Prostate gland (tissue), 2 donors: ENCODE measurements around the gene KRTAP20-1.

Experiments
- POLR2AphosphoS5 ChIP-seq: sonication (generic); formaldehyde crosslinking; IDR thresholded peaks from one replicate; pipeline ENCODE4 v1.6.1; 2017; ENCODE audit warnings: antibody characterized with exemption
- TF ChIP-seq, protein P1 (sequence below), 4 experiments: fragments of 200-600 bp in 2 of 4; fragments of 450-650 bp in 2 of 4; sonication (generic) in 2 of 4; IDR thresholded peaks; 1 replicate in 3 of 4; 2 replicates in 1 of 4; pipeline ENCODE4 v1.5.1; 2016 to 2019; ENCODE audit warnings: antibody characterized with exemption in 4 of 4, mild to moderate bottlenecking in 2 of 4, moderate library complexity in 2 of 4

GRCh38 chr21:30592140-30592539 is 24.1 kb upstream of the KRTAP20-1 start, which contains the start of gene KRTAP6-3:
- TF ChIP-seq, protein P1, sequence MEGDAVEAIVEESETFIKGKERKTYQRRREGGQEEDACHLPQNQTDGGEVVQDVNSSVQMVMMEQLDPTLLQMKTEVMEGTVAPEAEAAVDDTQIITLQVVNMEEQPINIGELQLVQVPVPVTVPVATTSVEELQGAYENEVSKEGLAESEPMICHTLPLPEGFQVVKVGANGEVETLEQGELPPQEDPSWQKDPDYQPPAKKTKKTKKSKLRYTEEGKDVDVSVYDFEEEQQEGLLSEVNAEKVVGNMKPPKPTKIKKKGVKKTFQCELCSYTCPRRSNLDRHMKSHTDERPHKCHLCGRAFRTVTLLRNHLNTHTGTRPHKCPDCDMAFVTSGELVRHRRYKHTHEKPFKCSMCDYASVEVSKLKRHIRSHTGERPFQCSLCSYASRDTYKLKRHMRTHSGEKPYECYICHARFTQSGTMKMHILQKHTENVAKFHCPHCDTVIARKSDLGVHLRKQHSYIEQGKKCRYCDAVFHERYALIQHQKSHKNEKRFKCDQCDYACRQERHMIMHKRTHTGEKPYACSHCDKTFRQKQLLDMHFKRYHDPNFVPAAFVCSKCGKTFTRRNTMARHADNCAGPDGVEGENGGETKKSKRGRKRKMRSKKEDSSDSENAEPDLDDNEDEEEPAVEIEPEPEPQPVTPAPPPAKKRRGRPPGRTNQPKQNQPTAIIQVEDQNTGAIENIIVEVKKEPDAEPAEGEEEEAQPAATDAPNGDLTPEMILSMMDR (IDR thresholded peaks at IDR 0.05): no peak
- TF ChIP-seq POLR2AphosphoS5: no peak
